Urinary bladder (tissue), 4 donors: ENCODE results near the gene CLC. TPM values are rescaled to one million over a fixed set of nuclear protein-coding genes. Genes with fewer than 3 reads are reported as not detected.

Experiments
- DNase-seq: peaks from one replicate; pipeline ENCODE4 v3.0.0-alpha.2; 2015; ENCODE audit errors: extremely low spot score
- H3K27ac ChIP-seq: one replicate; pipeline ENCODE4 v1.5.1; 2013; ENCODE audit warnings: low read depth, mild to moderate bottlenecking, moderate library complexity
- H3K36me3 ChIP-seq: one replicate; pipeline ENCODE4 v1.6.1; 2013; ENCODE audit warnings: mild to moderate bottlenecking, moderate library complexity; ENCODE audit not compliant: insufficient read depth
- H3K4me1 ChIP-seq: one replicate; pipeline ENCODE4 v1.6.1; 2013; ENCODE audit warnings: mild to moderate bottlenecking, moderate library complexity; ENCODE audit not compliant: insufficient read depth
- H3K4me3 ChIP-seq: one replicate; pipeline ENCODE4 v1.5.1; 2013; ENCODE audit warnings: low read depth, low read length
- WGBS: extraction: QIAGEN DNeasy Blood & Tissue Kit; methylation state at CpG from one replicate; pipeline ENCODE4 v1.1.7; 2013; 5-methylcytosine and 5-hydroxymethylcytosine counted together
- polyA plus RNA-seq: library from polyadenylated mRNA; stranded (reverse); fragments of 200-250 nt; gene quantifications from one replicate; pipeline ENCODE4 v1.2.3, GENCODE V29; 2013
- small RNA-seq: library from RNA; depleted of rRNA; stranded (forward); fragments of <200 nt; gene quantifications from one replicate; pipeline ENCODE3, GENCODE V24; 2014
- total RNA-seq: library from RNA; depleted of rRNA; stranded (reverse); fragments of >200 nt; gene quantifications from one replicate; pipeline ENCODE4 v1.2.3, GENCODE V29; 2014
- donor health status: healthy with polysubstance abuse.
- donor health status: healthy.

The CLC gene
- total and polyA plus RNA-seq, 2 donors, result 0.90 TPM; not detected in 1

- Histone ChIP-seq H3K36me3 (no peaks in the 10 kb centered on the region), H3K4me3 (no peak overlapping the region), H3K27ac (no peak overlapping the region), H3K4me1 (no peaks in the 10 kb centered on the region)
- 69% methylated on average over 5 of the region's 5 CpGs for WGBS
- DNase-seq, result no peak
Observed at GRCh38 chr19:39684267-39684666, 53.6 kb downstream of the CLC start.

GRCh38 chr19:39681416-39681815 is 56.4 kb downstream of the CLC start:
- 85% methylated on average over 5 of the region's 5 CpGs for WGBS
- H3K4me1 ChIP-seq, result no peaks in the 10 kb centered on the region
- H3K36me3 ChIP-seq, result no peaks in the 10 kb centered on the region
- no peak for DNase-seq
- no peak overlapping the region for H3K4me3 ChIP-seq
- no peak overlapping the region for H3K27ac ChIP-seq

Small RNA genes lying within 50 kb of the gene (small RNA-seq; reads per million reads assigned to genes)
- gene RPS29P27, result not detected

Other genes with a start within 250 kb of the CLC start
- not detected for gene DLL3, start 239.1 kb downstream of the CLC start, total RNA-seq
- not detected for gene DLL3, start 239.1 kb downstream of the CLC start, polyA plus RNA-seq
- 0.37 TPM for gene SELENOV, start 222.9 kb downstream of the CLC start, total RNA-seq
- not detected for gene SELENOV, start 222.9 kb downstream of the CLC start, polyA plus RNA-seq
- 5.3 TPM for gene EID2B, start 205.2 kb downstream of the CLC start, total RNA-seq
- 6.9 TPM for gene EID2B, start 205.2 kb downstream of the CLC start, polyA plus RNA-seq
- 10.9 TPM for gene EID2, start 197.9 kb downstream of the CLC start, total RNA-seq
- 13.8 TPM for gene EID2, start 197.9 kb downstream of the CLC start, polyA plus RNA-seq
- not detected for gene LGALS13, start 135.5 kb downstream of the CLC start, total RNA-seq
- gene LGALS13, start 135.5 kb downstream of the CLC start, polyA plus RNA-seq, result not detected
- not detected for gene LGALS16, start 82.1 kb downstream of the CLC start, total RNA-seq
- not detected for gene LGALS16, start 82.1 kb downstream of the CLC start, polyA plus RNA-seq
- gene LGALS14, start 33.5 kb downstream of the CLC start, total RNA-seq, result not detected
- not detected for gene LGALS14, start 33.5 kb downstream of the CLC start, polyA plus RNA-seq
- not detected for gene LEUTX, start 40.8 kb upstream of the CLC start, total RNA-seq
- not detected for gene LEUTX, start 40.8 kb upstream of the CLC start, polyA plus RNA-seq
- 12.6 TPM for gene DYRK1B, start 96.1 kb upstream of the CLC start, total RNA-seq
- 17.2 TPM for gene DYRK1B, start 96.1 kb upstream of the CLC start, polyA plus RNA-seq
- 146 TPM for gene FBL, start 108.3 kb upstream of the CLC start, total RNA-seq
- 281 TPM for gene FBL, start 108.3 kb upstream of the CLC start, polyA plus RNA-seq
- 7.7 TPM for gene FCGBP, start 196.6 kb upstream of the CLC start, total RNA-seq
- 9.4 TPM for gene FCGBP, start 196.6 kb upstream of the CLC start, polyA plus RNA-seq
- 45.2 TPM for gene PSMC4, start 233.1 kb upstream of the CLC start, total RNA-seq
- gene PSMC4, start 233.1 kb upstream of the CLC start, polyA plus RNA-seq, result 81.4 TPM